Transverse colon (tissue), 4 donors: Measurements from ENCODE around the gene CCNQ. TPM values are rescaled to one million over a fixed set of nuclear protein-coding genes. Genes with fewer than 3 reads are reported as not detected.
A peak's percentile ranks its signal among the peaks of the same experiment; 100 is the strongest.

Experiments
- DNase-seq: peaks from one replicate; pipeline ENCODE4 v3.0.0-alpha.2; 2019
- H3K27ac ChIP-seq, 4 donors: fragments of 200-600 bp; sonication (generic); 2 replicates each; pipeline ENCODE4 v1.5.1; 2016 to 2018; ENCODE audit warnings: inconsistent platforms in 4 of 4
- H3K27me3 ChIP-seq: fragments of 200-600 bp; sonication (generic); 2 replicates; pipeline ENCODE4 v1.5.1; 2017; ENCODE audit warnings: inconsistent platforms
- H3K36me3 ChIP-seq, 4 donors: fragments of 200-600 bp; sonication (generic); 2 replicates each; pipeline ENCODE4 v1.5.1; 2017 to 2019; ENCODE audit warnings: inconsistent platforms in 4 of 4
- H3K4me1 ChIP-seq, 4 donors: fragments of 200-600 bp; sonication (generic); 2 replicates each; pipeline ENCODE4 v1.5.1; 2017 to 2020; ENCODE audit warnings: inconsistent platforms in 4 of 4
- H3K4me3 ChIP-seq, 4 donors: fragments of 200-600 bp; sonication (generic); 1 replicate in 1 of 4; 2 replicates in 3 of 4; pipeline versions ENCODE4 v1.5.1 to v1.6.1; 2017 to 2019; ENCODE audit warnings: inconsistent platforms in 4 of 4
- H3K9me3 ChIP-seq, 2 donors: fragments of 200-600 bp; sonication (generic); 2 replicates each; pipeline ENCODE4 v1.5.1; 2017 to 2019; ENCODE audit warnings: inconsistent platforms in 2 of 2
- EP300 ChIP-seq: sonication (generic); formaldehyde crosslinking; IDR thresholded peaks from one replicate; pipeline ENCODE4 v1.6.1; 2017; ENCODE audit warnings: antibody characterized with exemption, low read depth
- POLR2A ChIP-seq: fragments of 450-650 bp; IDR thresholded peaks from one replicate; pipeline ENCODE4 v1.6.1; 2016; ENCODE audit warnings: antibody characterized with exemption, mild to moderate bottlenecking, moderate library complexity
- POLR2AphosphoS5 ChIP-seq, 3 donors: sonication (generic); formaldehyde crosslinking; IDR thresholded peaks; one replicate each; pipeline ENCODE4 v1.6.1; 2016; ENCODE audit warnings: antibody characterized with exemption in 3 of 3
- WGBS, 2 donors: methylation state at CpG; one replicate each; pipeline ENCODE4 v1.1.5; 2018; ENCODE audit warnings: low coverage in 1 of 2; 5-methylcytosine and 5-hydroxymethylcytosine counted together
- in situ Hi-C, 4 donors: fragments of 200-750 bp; cut with MboI; loops; one replicate each; pipeline versions ENCODE4 v1.15.0 to v1.15.1; 2017; ENCODE audit warnings: low sequenced_read_pairs in 3 of 4, low pct_ligation_motif_present in 1 of 4, low pct_unique_long_range_greater_than_20kb in 1 of 4
- intact Hi-C: fragments of 100-400 bp; cut with DNase I; formaldehyde crosslinking; loops from one replicate; pipeline ENCODE4 v1.15.1; 2023; ENCODE audit warnings: low total_unique reads
- total RNA-seq, 4 donors: library from RNA; depleted of rRNA; stranded (reverse); fragments of >200 nt; gene quantifications; one replicate each; pipeline ENCODE4 v1.1.0, GENCODE V29; 2016
- TF ChIP-seq, protein P1 (sequence below), 5 experiments: fragments of 200-600 bp in 3 of 5; fragments of 450-650 bp in 2 of 5; sonication (generic) in 3 of 5; IDR thresholded peaks; 1 replicate in 2 of 5; 2 replicates in 3 of 5; pipeline ENCODE4 v1.5.1; 2016 to 2017; ENCODE audit warnings: antibody characterized with exemption in 5 of 5, inconsistent platforms in 3 of 5, mild to moderate bottlenecking in 2 of 5, moderate library complexity in 1 of 5

Gene CCNQ
- total RNA-seq: 10 to 100 TPM in 3 of 4 donors, 1 to 10 TPM in 1; 5.2 to 32.5 (median 26.8) TPM

DNA sequence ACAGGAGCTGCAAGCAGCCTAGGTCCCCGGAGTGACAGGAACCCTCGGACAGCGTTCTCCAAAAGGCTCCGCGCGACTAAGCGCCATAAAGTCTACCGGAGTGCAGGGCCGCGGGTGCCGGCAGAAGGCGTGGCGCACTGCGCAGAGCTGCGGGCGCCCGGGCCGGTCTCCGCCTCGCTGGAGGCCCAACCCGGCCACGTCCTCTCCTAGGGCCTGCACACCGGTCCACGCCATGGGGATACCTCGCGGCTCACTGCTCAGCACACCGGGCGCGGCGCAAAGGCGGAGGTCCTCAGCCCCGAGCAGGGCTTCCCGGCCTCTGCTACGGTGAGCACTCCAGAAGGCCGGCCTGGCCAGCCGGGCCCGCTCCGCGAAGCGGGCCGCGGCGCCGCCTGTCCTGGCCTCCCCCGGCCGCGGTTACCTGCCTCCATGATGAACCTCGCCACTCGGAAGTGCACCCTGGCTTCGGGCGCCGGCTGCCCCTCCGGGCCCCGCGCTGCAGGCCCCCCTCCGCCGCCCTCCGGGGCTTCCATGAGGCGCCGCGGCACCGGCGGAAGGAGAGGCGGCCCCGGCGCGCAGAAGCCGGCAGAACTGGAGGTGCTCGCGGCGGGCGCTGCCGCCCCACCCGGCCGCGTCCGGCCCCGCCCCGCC lies at the start of gene CCNQ:
CCNQ (minus strand) TSS at position 599 of the 651 bp plus-strand sequence; CDS start at position 533, 66 bp downstream.
- no peaks in the 10 kb centered on the region for H3K27me3 ChIP-seq
- H3K36me3 ChIP-seq: no peaks in the 10 kb centered on the region
- no peaks in the 10 kb centered on the region for H3K9me3 ChIP-seq
- peaks cover 0 to 22% (median 6%) of the 10 kb centered on the region in 4 donors for H3K4me1 ChIP-seq
- in situ Hi-C loops (no loop called here), intact Hi-C loops (no loop called here)
- 55% methylated on average over 61 of the region's 79 CpGs; no CpG with 5 or more reads in 1 of the 2 donors for WGBS, 2 donors
- H3K27ac ChIP-seq: peak within 1 kb of the TSS; percentile 82 to 89 (median 86)
- peak; percentile 36 for DNase-seq
- peak within 1 kb of the TSS; percentile 63 to 78 (median 72) for H3K4me3 ChIP-seq
- TF ChIP-seq POLR2AphosphoS5 (IDR thresholded peaks at IDR 0.05): no peak
- peak; percentile 14 for TF ChIP-seq POLR2A
- TF ChIP-seq, protein P1, sequence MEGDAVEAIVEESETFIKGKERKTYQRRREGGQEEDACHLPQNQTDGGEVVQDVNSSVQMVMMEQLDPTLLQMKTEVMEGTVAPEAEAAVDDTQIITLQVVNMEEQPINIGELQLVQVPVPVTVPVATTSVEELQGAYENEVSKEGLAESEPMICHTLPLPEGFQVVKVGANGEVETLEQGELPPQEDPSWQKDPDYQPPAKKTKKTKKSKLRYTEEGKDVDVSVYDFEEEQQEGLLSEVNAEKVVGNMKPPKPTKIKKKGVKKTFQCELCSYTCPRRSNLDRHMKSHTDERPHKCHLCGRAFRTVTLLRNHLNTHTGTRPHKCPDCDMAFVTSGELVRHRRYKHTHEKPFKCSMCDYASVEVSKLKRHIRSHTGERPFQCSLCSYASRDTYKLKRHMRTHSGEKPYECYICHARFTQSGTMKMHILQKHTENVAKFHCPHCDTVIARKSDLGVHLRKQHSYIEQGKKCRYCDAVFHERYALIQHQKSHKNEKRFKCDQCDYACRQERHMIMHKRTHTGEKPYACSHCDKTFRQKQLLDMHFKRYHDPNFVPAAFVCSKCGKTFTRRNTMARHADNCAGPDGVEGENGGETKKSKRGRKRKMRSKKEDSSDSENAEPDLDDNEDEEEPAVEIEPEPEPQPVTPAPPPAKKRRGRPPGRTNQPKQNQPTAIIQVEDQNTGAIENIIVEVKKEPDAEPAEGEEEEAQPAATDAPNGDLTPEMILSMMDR (IDR thresholded peaks at IDR 0.05): no peak
- TF ChIP-seq EP300: no peak

DNA sequence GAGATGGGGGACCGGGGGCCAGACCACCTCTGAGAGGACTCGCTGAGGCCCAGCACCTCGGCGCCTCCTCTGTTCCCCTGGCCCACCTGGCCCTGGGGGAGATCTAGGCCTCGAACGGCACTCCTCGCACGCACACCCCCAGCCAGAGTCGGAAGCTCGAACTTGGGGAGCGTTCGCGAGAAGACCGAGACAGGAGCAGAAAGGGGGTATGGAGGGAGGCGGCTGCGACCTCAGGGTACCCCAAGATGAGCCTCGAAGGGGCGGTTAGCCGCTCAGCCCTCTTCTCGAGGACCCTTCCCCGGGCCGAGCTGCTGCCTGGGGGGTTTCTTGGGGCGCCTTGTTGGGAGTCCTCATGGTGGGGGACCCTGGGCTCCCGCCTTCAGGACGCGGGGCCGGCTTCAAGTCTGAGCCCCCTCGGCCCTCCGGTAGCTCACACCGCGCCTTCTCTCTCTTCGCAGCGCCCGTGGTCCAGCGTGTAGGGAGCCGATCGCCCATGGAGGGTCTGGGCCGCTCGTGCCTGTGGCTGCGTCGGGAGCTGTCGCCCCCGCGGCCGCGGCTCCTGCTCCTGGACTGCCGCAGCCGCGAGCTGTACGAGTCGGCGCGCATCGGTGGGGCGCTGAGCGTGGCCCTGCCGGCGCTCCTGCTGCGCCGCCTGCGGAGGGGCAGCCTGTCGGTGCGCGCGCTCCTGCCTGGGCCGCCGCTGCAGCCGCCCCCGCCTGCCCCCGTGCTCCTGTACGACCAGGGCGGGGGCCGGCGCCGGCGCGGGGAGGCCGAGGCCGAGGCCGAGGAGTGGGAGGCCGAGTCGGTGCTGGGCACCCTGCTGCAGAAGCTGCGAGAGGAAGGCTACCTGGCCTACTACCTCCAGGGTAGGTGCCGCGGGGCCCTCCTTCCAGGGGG lies 48.8 kb upstream of the CCNQ start:
- Histone ChIP-seq H3K27me3 (peaks cover 64% of the 10 kb centered on the region), H3K4me3 (peak overlapping the region in 2 of 4 donors; percentile 1 to 29), H3K27ac (no peak overlapping the region), H3K9me3 (no peaks in the 10 kb centered on the region), H3K4me1 (peaks cover 0 to 22% (median 9%) of the 10 kb centered on the region in 4 donors), H3K36me3 (no peaks in the 10 kb centered on the region)
- DNase-seq: no peak
- in situ Hi-C loops (no loop called here), intact Hi-C loops (no loop called here)
- TF ChIP-seq, protein P1 (IDR thresholded peaks at IDR 0.05): no peak
- TF ChIP-seq POLR2AphosphoS5 (IDR thresholded peaks at IDR 0.05) (no peak), POLR2A (no peak), EP300 (no peak)
- 49% methylated on average over 84 of the region's 85 CpGs; no CpG with 5 or more reads in 1 of the 2 donors for WGBS, 2 donors

DNA sequence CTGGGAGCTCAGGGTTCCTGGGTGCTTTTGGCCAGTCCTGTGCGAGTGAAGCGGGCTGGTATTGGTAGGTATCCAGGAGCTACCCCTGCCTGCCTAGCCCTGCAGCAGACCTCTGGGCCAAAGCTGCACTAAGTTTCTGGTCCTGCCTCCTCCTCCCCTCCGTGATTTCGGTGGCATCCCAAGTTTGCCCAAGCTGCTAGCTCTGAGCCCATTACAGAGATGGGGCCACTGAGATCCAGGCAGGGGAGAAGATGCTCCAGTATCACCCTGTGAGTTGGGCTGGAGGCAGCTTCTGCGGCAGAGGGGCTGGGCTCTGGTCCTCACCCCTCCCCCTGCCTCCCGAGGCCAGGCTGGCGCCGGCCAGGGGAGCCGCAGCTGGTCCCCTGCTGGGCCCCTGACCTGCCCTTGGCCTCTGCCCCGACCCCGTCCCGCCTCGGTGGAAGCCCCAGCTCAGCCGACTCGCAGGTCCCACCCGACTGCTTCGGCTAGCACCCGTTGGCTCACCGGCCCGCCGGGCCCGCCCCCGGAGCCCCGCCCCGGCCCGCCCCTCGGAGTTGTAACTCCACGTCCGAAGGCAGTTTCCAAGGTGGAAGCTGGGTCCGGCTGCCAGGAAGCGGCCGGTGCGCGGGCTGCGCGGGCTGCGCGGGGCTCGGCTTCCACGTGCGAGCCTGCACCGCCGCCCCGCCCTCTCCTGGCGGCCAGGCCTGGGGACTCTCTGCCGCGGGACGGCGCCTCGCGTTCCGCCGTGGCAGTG lies 47.9 kb upstream of the CCNQ start, which contains the start of gene DUSP9:
DUSP9 (plus strand) TSS at position 584 of the 754 bp plus-strand sequence. CDS start 751 bp downstream, outside the sequence.
- in situ Hi-C loops (no loop called here), intact Hi-C loops (no loop called here)
- no peak for TF ChIP-seq POLR2AphosphoS5 (IDR thresholded peaks at IDR 0.05)
- TF ChIP-seq EP300: no peak
- no peak for TF ChIP-seq POLR2A
- TF ChIP-seq, protein P1 (IDR thresholded peaks at IDR 0.05): no peak

More for the DNA sequence above, 47.9 kb upstream of the CCNQ start, which contains the start of gene DUSP9:
- DNase-seq: no peak
- 57% methylated on average over 24 of the region's 53 CpGs; no CpG with 5 or more reads in 1 of the 2 donors for WGBS, 2 donors
- H3K27ac ChIP-seq: no peak within 1 kb of the TSS
- H3K27me3 ChIP-seq: peaks cover 73% of the 10 kb centered on the region
- no peaks in the 10 kb centered on the region for H3K36me3 ChIP-seq
- no peaks in the 10 kb centered on the region for H3K9me3 ChIP-seq
- H3K4me3 ChIP-seq: peak within 1 kb of the TSS in 2 of 4 donors; percentile 1 to 29
- peaks cover 0 to 27% (median 11%) of the 10 kb centered on the region in 4 donors for H3K4me1 ChIP-seq
